Naive thymus-derived CD8-positive, alpha-beta T cell (primary cell): ENCODE data around the gene CHST6. TPM values are rescaled to one million over a fixed set of nuclear protein-coding genes. Genes with fewer than 3 reads are reported as not detected.
A peak's percentile ranks its signal among the peaks of the same experiment; 100 is the strongest.
"Not testable (repeated sequence)": the region's sequence is repeated elsewhere in the genome, so short reads cannot be mapped to it uniquely, and the experiment has no call there.

ENCODE experiments used
- ATAC-seq, 2 donors: fragments of 150-1000 bp; cut with Tn5 transposase in 1 of 2; sonication (Bioruptor Pico), chemical (Tn5 transposase) in 1 of 2; 1 replicate in 1 of 2; 2 replicates in 1 of 2; pipeline ENCODE4 v1.10.0; 2021; ENCODE audit warnings: mild to moderate bottlenecking in 2 of 2, moderate library complexity in 2 of 2
- POLR2A ChIA-PET: fragments of 350-600 bp; sonication (Branson Sonifier 250); formaldehyde crosslinking; loops from one replicate; lab custom pipeline; 2021; ENCODE audit warnings: antibody characterized with exemption; lab: Charles Lee
- DNase-seq, 10 donors: peaks; one replicate each; pipeline versions ENCODE4 v3.0.0 to v3.0.0-alpha.2; 2020 to 2022
- H3K27ac Mint-ChIP-seq, 10 donors: one replicate each; pipeline ENCODE4 v1.8.0; 2020 to 2022; ENCODE audit warnings: mild to moderate bottlenecking in 10 of 10, mixed read lengths in 10 of 10, moderate library complexity in 4 of 10, inconsistent platforms in 1 of 10
- H3K27me3 Mint-ChIP-seq, 5 donors: one replicate each; pipeline ENCODE4 v1.8.0; 2021 to 2022; ENCODE audit warnings: mixed read lengths in 5 of 5
- H3K36me3 Mint-ChIP-seq, 3 donors: one replicate each; pipeline ENCODE4 v1.8.0; 2020 to 2022; ENCODE audit warnings: mixed read lengths in 3 of 3, mild to moderate bottlenecking in 2 of 3, inconsistent platforms in 1 of 3
- H3K4me1 Mint-ChIP-seq, 4 donors: one replicate each; pipeline ENCODE4 v1.8.0; 2021 to 2022; ENCODE audit warnings: mixed read lengths in 4 of 4
- H3K4me3 Mint-ChIP-seq, 10 donors: one replicate each; pipeline ENCODE4 v1.8.0; 2020 to 2022; ENCODE audit warnings: mild to moderate bottlenecking in 10 of 10, mixed read lengths in 10 of 10, moderate library complexity in 6 of 10, inconsistent platforms in 1 of 10
- H3K9me3 Mint-ChIP-seq, 9 donors: one replicate each; pipeline ENCODE4 v1.8.0; 2020 to 2022; ENCODE audit warnings: mixed read lengths in 9 of 9, mild to moderate bottlenecking in 3 of 9, inconsistent platforms in 1 of 9, moderate library complexity in 1 of 9
- polyA plus RNA-seq, 3 donors: library from polyadenylated mRNA; unstranded; fragments of 300-500 nt; fragmentation: Illumina TruSeq; gene quantifications; one replicate each; pipeline ENCODE4 v1.2.3, GENCODE V29; 2021
- total RNA-seq, 8 experiments: library from RNA in 2 of 8; stranded (reverse) in 2 of 8; gene quantifications; one replicate each; pipeline ENCODE4 v1.2.3 and lab custom pipeline; 2021 to 2026

Gene CHST6
- total and polyA plus RNA-seq, 5 experiments from 2014 or later: not detected

GRCh38 chr16:75529056-75529905 lies 34.0 kb upstream of the CHST6 start:
- DNase-seq (no peak), ATAC-seq (no peak)
- POLR2A ChIA-PET: no interaction called here
- Mint-ChIP-seq H3K36me3 (no peaks in the 10 kb centered on the region), H3K9me3 (no peaks in the 10 kb centered on the region), H3K4me3 (no peak overlapping the region), H3K27me3 (peaks cover 0 to 4% (median 2%) of the 10 kb centered on the region in 5 donors), H3K4me1 (no peaks in the 10 kb centered on the region), H3K27ac (no peak overlapping the region)

DNA sequence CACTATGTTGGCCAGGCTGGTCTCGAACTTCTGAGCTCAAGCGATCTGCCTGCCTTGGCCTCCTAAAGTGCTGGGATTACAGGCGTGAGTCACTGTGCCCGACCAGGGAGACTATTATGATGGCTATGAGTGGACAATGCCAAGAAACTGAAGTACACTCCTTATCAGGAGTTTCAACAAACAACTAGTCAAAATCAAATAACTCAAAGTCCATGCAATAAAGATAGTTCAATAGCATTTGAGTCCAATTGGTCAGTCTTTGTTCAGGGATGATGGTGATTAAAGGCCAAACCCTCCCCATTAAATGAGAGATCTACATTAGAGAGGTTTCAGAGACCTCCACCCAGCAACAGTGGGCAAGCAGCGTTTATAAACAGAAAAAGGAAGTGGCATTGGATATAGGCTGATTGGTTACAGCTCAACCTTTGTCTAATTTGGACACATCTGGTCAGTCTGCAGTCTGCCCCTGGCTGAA lies 32.6 kb upstream of the CHST6 start:
- no peak for DNase-seq
- Mint-ChIP-seq H3K9me3 (no peaks in the 10 kb centered on the region), H3K4me3 (no peak overlapping the region), H3K27ac (no peak overlapping the region), H3K27me3 (peaks cover 0 to 4% (median 2%) of the 10 kb centered on the region in 5 donors), H3K36me3 (no peaks in the 10 kb centered on the region), H3K4me1 (no peaks in the 10 kb centered on the region)
- no peak for ATAC-seq
- POLR2A ChIA-PET: no interaction called here

- POLR2A ChIA-PET: no interaction called here
- Mint-ChIP-seq H3K27ac (peak overlapping the region in 1 of 10 donors; percentile 16), H3K36me3 (no peaks in the 10 kb centered on the region), H3K4me3 (no peak overlapping the region), H3K27me3 (peaks cover 0 to 2% (median 0%) of the 10 kb centered on the region in 5 donors), H3K9me3 (no peaks in the 10 kb centered on the region), H3K4me1 (no peaks in the 10 kb centered on the region)
- DNase-seq (no peak), ATAC-seq (no peak)
Observed at GRCh38 chr16:75526032-75526790, 31.0 kb upstream of the CHST6 start.

- Mint-ChIP-seq H3K27me3 (no peaks in the 10 kb centered on the region), H3K4me1 (peaks cover 8 to 14% (median 12%) of the 10 kb centered on the region in 4 donors), H3K9me3 (no peaks in the 10 kb centered on the region), H3K4me3 (no peak overlapping the region), H3K36me3 (no peaks in the 10 kb centered on the region), H3K27ac (no peak overlapping the region)
- no peak for DNase-seq
- POLR2A ChIA-PET: no interaction called here
- ATAC-seq: no peak
Observed at GRCh38 chr16:75519175-75519574, 23.9 kb upstream of the CHST6 start.

GRCh38 chr16:75516189-75516966 lies 21.1 kb upstream of the CHST6 start:
- H3K36me3 Mint-ChIP-seq, H3K9me3 Mint-ChIP-seq, H3K27me3 Mint-ChIP-seq: not testable (repeated sequence)
- POLR2A ChIA-PET: interaction anchor here (0.8 to 3.0 kb wide), 9 partner anchors 40 to 1675 kb away, joined by 3 to 22 read pairs (median 13); partner anchors contain the start of genes ADAT1, CFDP1, GABARAPL2 and KARS1
- H3K27ac Mint-ChIP-seq: peak overlapping the region in 8 of 10 donors; percentile 62 to 88 (median 80)
- peak overlapping the region; percentile 68 to 98 (median 86) for H3K4me3 Mint-ChIP-seq
- DNase-seq: peak in 7 of 10 donors; percentile 7 to 43 (median 29)
- peaks cover 8 to 14% (median 12%) of the 10 kb centered on the region in 4 donors for H3K4me1 Mint-ChIP-seq
- ATAC-seq: peak; percentile 43 to 51

DNA sequence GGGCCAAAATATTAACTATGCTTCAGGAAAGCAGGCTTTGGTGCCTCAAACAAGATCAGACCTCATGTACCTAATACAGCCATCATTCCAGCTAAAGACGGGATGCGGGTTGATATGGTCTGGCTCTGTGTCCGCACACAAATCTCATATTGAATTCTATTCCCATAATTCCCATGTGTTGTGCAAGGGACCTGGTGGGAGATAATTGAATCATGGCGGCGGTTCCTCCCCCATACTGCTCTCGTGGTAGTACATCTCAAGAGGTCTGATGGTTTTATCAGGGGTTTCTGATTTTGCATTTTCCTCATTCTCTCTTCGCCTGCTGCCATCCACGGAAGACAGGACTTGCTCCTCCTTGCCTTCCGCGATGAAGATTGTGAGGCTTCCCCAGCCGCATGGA lies 19.1 kb upstream of the CHST6 start:
- Mint-ChIP-seq H3K27me3 (no peaks in the 10 kb centered on the region), H3K27ac (peak overlapping the region in 1 of 10 donors; percentile 15), H3K4me3 (peak overlapping the region in 1 of 10 donors; percentile 16), H3K9me3 (no peaks in the 10 kb centered on the region), H3K36me3 (no peaks in the 10 kb centered on the region), H3K4me1 (peaks cover 8 to 14% (median 12%) of the 10 kb centered on the region in 4 donors)
- POLR2A ChIA-PET: no interaction called here
- ATAC-seq: no peak
- DNase-seq: no peak

DNA sequence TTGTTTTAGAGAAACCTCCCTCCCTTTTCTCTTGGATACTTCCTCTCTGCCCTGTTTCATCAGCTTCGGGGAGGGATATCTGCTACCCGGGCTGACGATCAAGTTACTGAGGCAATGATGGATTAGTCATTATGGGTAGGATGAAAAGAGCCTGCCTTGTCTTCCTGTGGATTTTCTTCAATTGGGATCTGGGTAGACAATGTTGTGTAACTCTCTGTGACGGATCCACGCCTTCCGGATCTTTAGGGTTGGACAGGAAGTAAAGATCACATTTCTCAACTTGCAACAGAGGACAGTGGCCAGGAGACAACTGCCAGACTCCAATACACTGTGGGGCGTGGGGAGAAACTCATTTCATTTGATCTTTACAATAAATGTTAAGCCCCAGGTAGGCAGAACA lies 11.3 kb upstream of the CHST6 start:
- H3K27ac Mint-ChIP-seq: no peak overlapping the region
- POLR2A ChIA-PET: no interaction called here
- no peaks in the 10 kb centered on the region for H3K9me3 Mint-ChIP-seq
- H3K27me3 Mint-ChIP-seq: peaks cover 1 to 23% (median 9%) of the 10 kb centered on the region in 5 donors
- ATAC-seq (no peak), DNase-seq (no peak)
- no peak overlapping the region for H3K4me3 Mint-ChIP-seq
- H3K4me1 Mint-ChIP-seq: peaks cover 0 to 2% (median under 1%) of the 10 kb centered on the region in 4 donors
- H3K36me3 Mint-ChIP-seq: no peaks in the 10 kb centered on the region

GRCh38 chr16:75506107-75506506 lies 10.9 kb upstream of the CHST6 start:
- Mint-ChIP-seq H3K4me3 (no peak overlapping the region), H3K9me3 (no peaks in the 10 kb centered on the region), H3K4me1 (peaks cover 0 to 2% (median under 1%) of the 10 kb centered on the region in 4 donors), H3K27me3 (peaks cover 1 to 23% (median 9%) of the 10 kb centered on the region in 5 donors), H3K36me3 (no peaks in the 10 kb centered on the region), H3K27ac (no peak overlapping the region)
- ATAC-seq: no peak
- DNase-seq: no peak
- POLR2A ChIA-PET: no interaction called here

DNA sequence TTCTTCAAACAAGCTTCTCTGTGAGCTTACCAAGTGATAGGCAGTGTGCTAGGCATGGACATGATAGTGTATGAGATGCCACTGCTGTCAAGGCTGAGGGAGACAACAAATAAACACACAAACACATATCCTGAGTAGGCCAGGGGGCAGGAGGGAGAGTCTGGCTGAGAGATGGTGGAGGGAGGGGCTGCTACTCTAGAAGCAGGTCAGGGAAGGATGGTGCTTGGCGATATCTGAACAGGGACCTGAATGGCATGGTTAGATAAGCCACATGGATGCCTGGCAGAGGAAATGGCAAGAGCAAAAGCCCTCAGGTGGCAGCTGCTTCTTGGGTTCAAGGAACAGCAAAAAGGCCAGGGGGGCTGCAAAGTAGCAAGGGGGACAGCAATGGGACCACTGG lies 8.6 kb upstream of the CHST6 start:
- peaks cover 1 to 23% (median 9%) of the 10 kb centered on the region in 5 donors for H3K27me3 Mint-ChIP-seq
- H3K27ac Mint-ChIP-seq: peak overlapping the region in 1 of 10 donors; percentile 4
- peaks cover 0 to 2% (median under 1%) of the 10 kb centered on the region in 4 donors for H3K4me1 Mint-ChIP-seq
- ATAC-seq (no peak), DNase-seq (no peak)
- POLR2A ChIA-PET: no interaction called here
- H3K36me3 Mint-ChIP-seq: no peaks in the 10 kb centered on the region
- H3K9me3 Mint-ChIP-seq: no peaks in the 10 kb centered on the region
- H3K4me3 Mint-ChIP-seq: no peak overlapping the region

DNA sequence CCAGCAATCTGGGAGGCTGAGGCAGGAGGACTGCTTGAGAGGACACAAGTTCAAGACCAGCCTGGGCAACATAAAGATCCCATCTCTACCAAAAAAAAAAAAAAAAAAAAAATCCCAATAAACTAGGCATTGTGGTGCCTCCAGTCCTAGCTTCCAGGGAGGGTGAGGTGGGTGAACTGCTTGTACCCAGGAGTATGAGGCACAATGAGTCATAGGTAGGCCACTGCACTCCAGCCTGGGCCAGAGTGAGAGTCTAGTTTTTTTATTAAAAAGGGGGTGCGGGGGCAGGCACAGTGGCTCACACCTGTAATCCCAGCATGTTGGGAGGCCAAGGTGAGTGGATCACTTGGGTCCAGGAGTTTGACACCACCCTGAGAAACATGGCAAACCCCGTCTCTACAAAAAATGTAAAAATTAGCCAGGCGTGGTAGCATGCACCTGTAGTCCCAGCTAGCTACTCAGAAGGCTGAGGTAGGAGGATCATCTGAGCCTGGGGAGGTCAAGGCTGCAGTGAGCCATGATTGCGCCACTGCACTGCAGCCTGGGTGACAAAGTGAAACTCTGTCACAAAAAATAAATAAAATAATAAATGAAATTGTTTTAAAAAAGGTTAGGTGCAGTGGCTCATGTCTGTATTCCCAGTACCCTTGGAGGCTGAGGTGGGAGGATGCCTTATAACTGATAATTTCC lies 7.8 kb upstream of the CHST6 start:
- no peaks in the 10 kb centered on the region for H3K9me3 Mint-ChIP-seq
- peak overlapping the region in 1 of 10 donors; percentile 74 for H3K27ac Mint-ChIP-seq
- POLR2A ChIA-PET: no interaction called here
- peaks cover 0 to 2% (median under 1%) of the 10 kb centered on the region in 4 donors for H3K4me1 Mint-ChIP-seq
- H3K4me3 Mint-ChIP-seq: no peak overlapping the region
- ATAC-seq (no peak), DNase-seq (no peak)
- no peaks in the 10 kb centered on the region for H3K36me3 Mint-ChIP-seq
- H3K27me3 Mint-ChIP-seq: peaks cover under 1 to 23% (median 6%) of the 10 kb centered on the region in 5 donors

DNA sequence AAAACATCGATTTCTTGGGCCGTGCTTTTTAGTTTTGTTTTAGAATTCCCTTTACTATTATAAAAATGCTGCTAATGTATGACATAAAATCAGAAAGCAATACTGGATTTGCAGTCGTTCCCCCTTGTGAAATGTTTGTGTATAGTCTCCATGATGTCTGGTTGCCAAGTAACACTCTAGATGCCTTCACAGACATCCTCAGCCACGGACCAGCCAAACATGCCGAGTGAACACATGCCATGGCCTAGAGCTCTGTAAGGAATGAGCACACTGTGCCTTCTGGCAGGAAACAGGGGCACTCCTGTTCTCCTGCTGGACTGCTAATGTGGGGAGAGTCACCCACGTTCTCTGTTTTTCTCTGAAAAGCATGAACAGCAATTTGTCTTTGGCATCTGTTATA lies 6.6 kb upstream of the CHST6 start:
- H3K36me3 Mint-ChIP-seq, POLR2A ChIA-PET, DNase-seq, H3K4me3 Mint-ChIP-seq, H3K4me1 Mint-ChIP-seq, ATAC-seq, H3K9me3 Mint-ChIP-seq: not testable (repeated sequence)
- Mint-ChIP-seq H3K27ac (peak overlapping the region in 1 of 10 donors; percentile 5), H3K27me3 (peaks cover 0 to 26% (median 11%) of the 10 kb centered on the region in 5 donors)

DNA sequence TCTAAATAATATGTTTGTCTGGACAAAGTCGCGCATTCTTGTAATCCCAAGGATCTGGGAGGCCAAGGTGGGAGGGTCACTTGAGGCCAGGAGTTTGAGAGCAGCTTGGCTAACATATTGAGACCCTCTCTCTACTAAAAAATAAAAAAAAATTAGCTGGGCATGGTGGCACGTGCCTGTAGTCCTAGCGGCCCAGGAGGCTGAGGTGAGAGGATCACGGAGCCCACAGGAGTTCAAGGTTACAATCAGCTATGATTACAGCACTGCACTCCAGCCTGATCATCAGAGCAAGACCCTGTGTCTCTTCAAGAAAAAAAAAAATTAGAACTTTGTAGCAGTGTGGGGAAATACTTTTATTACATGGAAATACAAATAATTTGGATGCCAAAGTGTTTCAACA lies 6.1 kb upstream of the CHST6 start:
- Mint-ChIP-seq H3K36me3 (no peaks in the 10 kb centered on the region), H3K27ac (no peak overlapping the region), H3K4me3 (no peak overlapping the region), H3K4me1 (peaks cover 0 to 2% (median under 1%) of the 10 kb centered on the region in 4 donors), H3K9me3 (no peaks in the 10 kb centered on the region), H3K27me3 (peaks cover 1 to 30% (median 11%) of the 10 kb centered on the region in 5 donors)
- ATAC-seq (no peak), DNase-seq (no peak)
- POLR2A ChIA-PET: no interaction called here
